Measurements from ENCODE around the gene TPRX1.

Gene TPRX1

GRCh38 chr19:47754206-47755064 is 49.9 kb downstream of the TPRX1 start:
- no peak for TF ChIP-seq CTCF (IDR thresholded peaks at IDR 0.05)

DNA sequence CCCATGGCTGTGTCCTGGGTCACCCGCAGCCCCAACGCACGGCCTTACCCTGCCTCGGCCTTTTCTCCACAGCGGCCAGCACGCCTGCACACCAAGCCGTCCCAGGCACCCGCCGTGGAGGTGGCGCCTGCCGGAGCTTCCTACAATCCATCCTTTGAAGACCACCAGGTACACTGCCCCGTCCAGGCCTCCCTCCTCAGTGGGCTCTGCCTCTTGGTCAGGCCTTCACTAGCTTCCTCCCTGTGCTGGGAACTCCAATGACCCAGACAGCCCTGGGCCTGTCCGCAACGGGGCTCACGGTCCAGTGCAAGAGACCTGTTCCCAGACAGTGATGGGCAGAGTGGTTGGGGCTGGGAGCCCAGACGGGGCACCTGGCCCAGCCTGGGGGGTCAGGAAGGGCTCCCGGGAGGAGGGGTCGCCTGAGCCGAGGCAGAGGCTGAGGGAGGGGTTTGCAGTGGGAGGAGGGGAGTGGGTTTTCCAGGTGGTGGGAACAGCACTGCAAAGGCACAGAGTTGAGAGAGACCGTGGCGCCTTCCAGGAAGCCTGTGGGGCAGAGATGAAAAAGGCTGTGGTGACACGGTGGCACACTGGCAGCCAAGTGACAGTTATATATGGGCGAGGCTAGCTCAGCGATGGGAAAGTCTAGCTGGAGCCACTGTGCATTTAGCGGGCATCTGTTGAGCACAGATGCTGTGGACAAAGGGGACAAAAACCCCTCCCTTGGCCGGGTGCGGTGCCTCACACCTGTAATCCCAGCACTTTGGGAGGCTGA is 51.7 kb downstream of the TPRX1 start:
- no peak for TF ChIP-seq CTCF (IDR thresholded peaks at IDR 0.05)
